A549 (cell line): Measurements from ENCODE around the gene UBE2A.

Source experiments
- EP300 ChIP-seq, 2 experiments: fragments of >200 bp; sonication (Bioruptor Twin); formaldehyde crosslinking; IDR thresholded peaks; 2 replicates in 1 of 2; 3 replicates in 1 of 2; pipeline ENCODE4 v1.6.1; 2016 to 2017
- POLR2A ChIP-seq: IDR thresholded peaks from 2 replicates; pipeline ENCODE4 v1.6.1; 2012; ENCODE audit warnings: mild to moderate bottlenecking, low read length
- REST ChIP-seq: fragments of 200-600 bp; sonication (generic); IDR thresholded peaks from 2 replicates; pipeline ENCODE4 v1.6.1; 2016; ENCODE audit warnings: antibody characterized with exemption, mild to moderate bottlenecking, moderate library complexity
- TF ChIP-seq, protein P1 (sequence below): fragments of >200 bp; sonication (Bioruptor Twin); formaldehyde crosslinking; IDR thresholded peaks from 3 replicates; pipeline ENCODE4 v1.5.1; 2016
- TF ChIP-seq, protein P2 (sequence below): IDR thresholded peaks from 2 replicates; pipeline ENCODE4 v1.6.1; 2012
- TF ChIP-seq, protein P3 (sequence below): fragments of 250-450 bp; sonication (Bioruptor Pico); IDR thresholded peaks from 2 replicates; pipeline ENCODE4 v1.5.0; 2021; ENCODE audit warnings: mild to moderate bottlenecking, moderate library complexity, borderline replicate concordance

DNA sequence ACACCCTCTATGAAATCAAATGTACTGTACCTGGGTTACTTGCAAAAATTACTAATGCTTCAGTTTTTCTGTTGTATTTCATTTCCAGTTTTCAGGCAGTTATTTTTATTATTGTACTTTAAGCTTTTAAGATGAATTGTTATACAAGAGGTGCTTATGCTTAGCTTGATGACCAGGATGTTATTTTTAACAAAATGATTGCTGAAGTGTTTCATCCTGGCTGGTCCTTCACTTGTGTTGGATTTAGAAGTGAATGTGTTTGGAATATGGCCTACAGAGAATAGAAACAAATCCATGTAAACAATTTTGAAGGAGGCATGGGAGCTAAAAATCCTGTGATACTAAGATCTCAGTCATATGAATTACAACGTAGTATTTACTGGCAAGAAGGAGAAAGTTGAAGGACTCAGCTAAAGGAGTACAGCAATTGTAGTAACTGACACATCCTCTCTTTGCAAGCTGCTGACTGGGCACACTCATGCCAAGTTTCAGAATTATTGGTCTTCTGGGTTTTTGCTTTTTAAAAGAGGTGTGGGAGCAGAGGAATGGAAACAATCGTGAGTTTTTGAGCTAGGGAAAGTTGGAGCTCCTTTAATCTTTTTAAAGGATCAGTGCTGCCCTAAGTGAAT lies 9.2 kb downstream of the UBE2A start:
- TF ChIP-seq, protein P1, sequence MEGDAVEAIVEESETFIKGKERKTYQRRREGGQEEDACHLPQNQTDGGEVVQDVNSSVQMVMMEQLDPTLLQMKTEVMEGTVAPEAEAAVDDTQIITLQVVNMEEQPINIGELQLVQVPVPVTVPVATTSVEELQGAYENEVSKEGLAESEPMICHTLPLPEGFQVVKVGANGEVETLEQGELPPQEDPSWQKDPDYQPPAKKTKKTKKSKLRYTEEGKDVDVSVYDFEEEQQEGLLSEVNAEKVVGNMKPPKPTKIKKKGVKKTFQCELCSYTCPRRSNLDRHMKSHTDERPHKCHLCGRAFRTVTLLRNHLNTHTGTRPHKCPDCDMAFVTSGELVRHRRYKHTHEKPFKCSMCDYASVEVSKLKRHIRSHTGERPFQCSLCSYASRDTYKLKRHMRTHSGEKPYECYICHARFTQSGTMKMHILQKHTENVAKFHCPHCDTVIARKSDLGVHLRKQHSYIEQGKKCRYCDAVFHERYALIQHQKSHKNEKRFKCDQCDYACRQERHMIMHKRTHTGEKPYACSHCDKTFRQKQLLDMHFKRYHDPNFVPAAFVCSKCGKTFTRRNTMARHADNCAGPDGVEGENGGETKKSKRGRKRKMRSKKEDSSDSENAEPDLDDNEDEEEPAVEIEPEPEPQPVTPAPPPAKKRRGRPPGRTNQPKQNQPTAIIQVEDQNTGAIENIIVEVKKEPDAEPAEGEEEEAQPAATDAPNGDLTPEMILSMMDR: no peak
- TF ChIP-seq POLR2A (no peak), REST (no peak), EP300 (IDR thresholded peaks at IDR 0.05) (no peak)
- TF ChIP-seq, protein P2, sequence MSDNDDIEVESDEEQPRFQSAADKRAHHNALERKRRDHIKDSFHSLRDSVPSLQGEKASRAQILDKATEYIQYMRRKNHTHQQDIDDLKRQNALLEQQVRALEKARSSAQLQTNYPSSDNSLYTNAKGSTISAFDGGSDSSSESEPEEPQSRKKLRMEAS: no peak
- TF ChIP-seq, protein P3, sequence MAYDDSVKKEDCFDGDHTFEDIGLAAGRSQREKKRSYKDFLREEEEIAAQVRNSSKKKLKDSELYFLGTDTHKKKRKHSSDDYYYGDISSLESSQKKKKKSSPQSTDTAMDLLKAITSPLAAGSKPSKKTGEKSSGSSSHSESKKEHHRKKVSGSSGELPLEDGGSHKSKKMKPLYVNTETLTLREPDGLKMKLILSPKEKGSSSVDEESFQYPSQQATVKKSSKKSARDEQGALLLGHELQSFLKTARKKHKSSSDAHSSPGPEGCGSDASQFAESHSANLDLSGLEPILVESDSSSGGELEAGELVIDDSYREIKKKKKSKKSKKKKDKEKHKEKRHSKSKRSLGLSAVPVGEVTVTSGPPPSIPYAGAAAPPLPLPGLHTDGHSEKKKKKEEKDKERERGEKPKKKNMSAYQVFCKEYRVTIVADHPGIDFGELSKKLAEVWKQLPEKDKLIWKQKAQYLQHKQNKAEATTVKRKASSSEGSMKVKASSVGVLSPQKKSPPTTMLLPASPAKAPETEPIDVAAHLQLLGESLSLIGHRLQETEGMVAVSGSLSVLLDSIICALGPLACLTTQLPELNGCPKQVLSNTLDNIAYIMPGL: no peak
